Panc1 (cell line): ENCODE data around the gene RTP5. TPM values are rescaled to one million over a fixed set of nuclear protein-coding genes. Genes with fewer than 3 reads are reported as not detected.

Experiments used
- ATAC-seq: fragments of 200-7000 bp; cut with Tn5 transposase; 2 replicates; pipeline ENCODE4 v1.9.1; 2020; ENCODE audit warnings: mild to moderate bottlenecking, moderate library complexity
- BruUV-seq: library from RNA; stranded (reverse); fragments of 400-500 nt; replicated peaks from 2 replicates; lab custom pipeline; 2021; lab: Mats Ljungman, UMichigan
- CTCF ChIA-PET: fragments of 300-600 bp; sonication (Branson Sonifier 250); formaldehyde crosslinking; loops from one replicate; lab custom pipeline; 2022; ENCODE audit warnings: antibody characterized with exemption; lab: Charles Lee
- POLR2A ChIA-PET: fragments of 300-600 bp; sonication (Branson Sonifier 250); formaldehyde crosslinking; loops from one replicate; lab custom pipeline; 2022; ENCODE audit warnings: antibody characterized with exemption; lab: Charles Lee
- DNase-seq: peaks from one replicate; pipeline ENCODE4 v3.0.0-alpha.2; 2010; ENCODE audit warnings: low read depth, low spot score
- H3K27ac ChIP-seq: 2 replicates; pipeline ENCODE4 v1.5.1; 2011; ENCODE audit warnings: mild to moderate bottlenecking, low read length, inconsistent platforms
- H3K27me3 ChIP-seq: fragments of 200-500 bp; sonication (Bioruptor generic); 2 replicates; pipeline ENCODE4 v1.6.0; 2014; ENCODE audit warnings: low read length, inconsistent platforms; ENCODE audit not compliant: control insufficient read depth, insufficient read depth
- H3K36me3 ChIP-seq: fragments of 200-500 bp; sonication (Bioruptor generic); 2 replicates; pipeline ENCODE4 v1.5.1; 2014; ENCODE audit warnings: inconsistent platforms, mild to moderate bottlenecking, low read length, moderate library complexity; ENCODE audit not compliant: control insufficient read depth, insufficient read depth
- H3K4me1 ChIP-seq: 2 replicates; pipeline ENCODE4 v1.5.1; 2011; ENCODE audit warnings: inconsistent platforms, mild to moderate bottlenecking, low read length, moderate library complexity; ENCODE audit not compliant: control insufficient read depth, insufficient read depth
- H3K4me3 ChIP-seq, 2 experiments: 2 replicates each; pipeline ENCODE4 v1.5.1; 2011 to 2012; ENCODE audit warnings: low read depth in 2 of 2, low read length in 2 of 2, mild to moderate bottlenecking in 2 of 2, inconsistent platforms in 1 of 2, moderate library complexity in 1 of 2
- H3K9me3 ChIP-seq: fragments of 200-500 bp; sonication (Bioruptor generic); 2 replicates; pipeline ENCODE4 v1.5.1; 2014; ENCODE audit warnings: low read depth, mild to moderate bottlenecking, inconsistent platforms, low read length, moderate library complexity; ENCODE audit not compliant: control insufficient read depth, insufficient read depth
- CTCF ChIP-seq: fragments of 450-650 bp; IDR thresholded peaks from 2 replicates; pipeline ENCODE4 v1.5.1; 2017; ENCODE audit warnings: mild to moderate bottlenecking
- POLR2AphosphoS5 ChIP-seq: IDR thresholded peaks from 2 replicates; pipeline ENCODE4 v1.6.1; 2012; ENCODE audit warnings: mild to moderate bottlenecking, low read depth, low read length, moderate library complexity
- SIN3A ChIP-seq: IDR thresholded peaks from 2 replicates; pipeline ENCODE4 v1.6.1; 2012; ENCODE audit warnings: low read depth, mild to moderate bottlenecking, low read length, moderate library complexity, borderline replicate concordance; ENCODE audit not compliant: insufficient read depth
- TCF7L2 ChIP-seq: IDR thresholded peaks from 2 replicates; pipeline ENCODE4 v1.6.1; 2011; ENCODE audit warnings: mild to moderate bottlenecking, low read depth, low read length, inconsistent platforms
- in situ Hi-C: cut with HindIII; loops from 2 replicates; pipeline ENCODE4 v1.10.0; 2016; ENCODE audit warnings: low sequenced_read_pairs, low pct_unique_long_range_greater_than_20kb
- intact Hi-C: fragments of 100-400 bp; cut with micrococcal nuclease; formaldehyde crosslinking; loops from one replicate; pipeline ENCODE4 v1.10.0; 2022; ENCODE audit not compliant: unreplicated experiment
- total RNA-seq: library from RNA; stranded (reverse); gene quantifications from one replicate; pipeline ENCODE4 v1.2.1, GENCODE V29; 2021; ENCODE audit not compliant: unreplicated experiment
- TF ChIP-seq, protein P1 (sequence below), 2 experiments: IDR thresholded peaks; 2 replicates each; pipeline ENCODE4 v1.6.1; 2011 to 2012; ENCODE audit warnings: low read depth in 2 of 2, control low read depth in 1 of 2, low read length in 1 of 2, mild to moderate bottlenecking in 1 of 2, moderate library complexity in 1 of 2; ENCODE audit not compliant: insufficient read depth in 1 of 2

Gene RTP5
- total RNA-seq, 1 experiment from 2014 or later: not detected

GRCh38 chr2:241852981-241853631 lies 16.4 kb upstream of the RTP5 start:
- ATAC-seq (no peak), DNase-seq (no peak)
- no peaks in the 10 kb centered on the region for H3K9me3 ChIP-seq
- TF ChIP-seq CTCF (no peak), TCF7L2 (no peak), SIN3A (no peak), POLR2AphosphoS5 (no peak)
- TF ChIP-seq, protein P1, sequence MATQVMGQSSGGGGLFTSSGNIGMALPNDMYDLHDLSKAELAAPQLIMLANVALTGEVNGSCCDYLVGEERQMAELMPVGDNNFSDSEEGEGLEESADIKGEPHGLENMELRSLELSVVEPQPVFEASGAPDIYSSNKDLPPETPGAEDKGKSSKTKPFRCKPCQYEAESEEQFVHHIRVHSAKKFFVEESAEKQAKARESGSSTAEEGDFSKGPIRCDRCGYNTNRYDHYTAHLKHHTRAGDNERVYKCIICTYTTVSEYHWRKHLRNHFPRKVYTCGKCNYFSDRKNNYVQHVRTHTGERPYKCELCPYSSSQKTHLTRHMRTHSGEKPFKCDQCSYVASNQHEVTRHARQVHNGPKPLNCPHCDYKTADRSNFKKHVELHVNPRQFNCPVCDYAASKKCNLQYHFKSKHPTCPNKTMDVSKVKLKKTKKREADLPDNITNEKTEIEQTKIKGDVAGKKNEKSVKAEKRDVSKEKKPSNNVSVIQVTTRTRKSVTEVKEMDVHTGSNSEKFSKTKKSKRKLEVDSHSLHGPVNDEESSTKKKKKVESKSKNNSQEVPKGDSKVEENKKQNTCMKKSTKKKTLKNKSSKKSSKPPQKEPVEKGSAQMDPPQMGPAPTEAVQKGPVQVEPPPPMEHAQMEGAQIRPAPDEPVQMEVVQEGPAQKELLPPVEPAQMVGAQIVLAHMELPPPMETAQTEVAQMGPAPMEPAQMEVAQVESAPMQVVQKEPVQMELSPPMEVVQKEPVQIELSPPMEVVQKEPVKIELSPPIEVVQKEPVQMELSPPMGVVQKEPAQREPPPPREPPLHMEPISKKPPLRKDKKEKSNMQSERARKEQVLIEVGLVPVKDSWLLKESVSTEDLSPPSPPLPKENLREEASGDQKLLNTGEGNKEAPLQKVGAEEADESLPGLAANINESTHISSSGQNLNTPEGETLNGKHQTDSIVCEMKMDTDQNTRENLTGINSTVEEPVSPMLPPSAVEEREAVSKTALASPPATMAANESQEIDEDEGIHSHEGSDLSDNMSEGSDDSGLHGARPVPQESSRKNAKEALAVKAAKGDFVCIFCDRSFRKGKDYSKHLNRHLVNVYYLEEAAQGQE (IDR thresholded peaks at IDR 0.05; ENCODE audit: insufficient read depth in 1 of 2, low read depth in 2 of 2, low read length in 1 of 2): no peak
- no peaks in the 10 kb centered on the region for H3K4me1 ChIP-seq
- intact Hi-C loops (no loop called here), in situ Hi-C loops (no loop called here)
- H3K36me3 ChIP-seq: no peaks in the 10 kb centered on the region
- ChIA-PET POLR2A (no interaction called here), CTCF (interaction anchor here (0.6 kb wide), 1 partner anchor 68 kb away, joined by 3 read pairs; no protein-coding TSS in a partner anchor)
- no TSS peak for BruUV-seq
- no peak overlapping the region for H3K27ac ChIP-seq
- no peak overlapping the region for H3K4me3 ChIP-seq
- H3K27me3 ChIP-seq: no peaks in the 10 kb centered on the region

- no TSS peak for BruUV-seq
- POLR2A ChIA-PET: no interaction called here
- no peak overlapping the region for H3K4me3 ChIP-seq
- no peaks in the 10 kb centered on the region for H3K9me3 ChIP-seq
- in situ Hi-C loops (no loop called here), intact Hi-C loops (no loop called here)
- no peak overlapping the region for H3K27ac ChIP-seq
- no peaks in the 10 kb centered on the region for H3K4me1 ChIP-seq
- CTCF ChIA-PET: no interaction called here
- H3K27me3 ChIP-seq: no peaks in the 10 kb centered on the region
- H3K36me3 ChIP-seq: no peaks in the 10 kb centered on the region
- ATAC-seq (no peak), DNase-seq (no peak)
- TF ChIP-seq CTCF (no peak), TCF7L2 (no peak), SIN3A (no peak), POLR2AphosphoS5 (no peak)
- TF ChIP-seq, protein P1 (IDR thresholded peaks at IDR 0.05; ENCODE audit: insufficient read depth in 1 of 2, low read depth in 2 of 2, low read length in 1 of 2): no peak
These were observed 15.7 kb upstream of the RTP5 start for GRCh38 chr2:241853651-241854341.
